ENCODE data around the gene SNAPC4.
"Not testable (repeated sequence)": the region's sequence is repeated elsewhere in the genome, so short reads cannot be mapped to it uniquely, and the experiment has no call there.

Gene SNAPC4

GRCh38 chr9:136352682-136353081, 47.3 kb downstream of the SNAPC4 start:
- no peak for DNase-seq

GRCh38 chr9:136351868-136352267, 48.1 kb downstream of the SNAPC4 start:
- DNase-seq = not testable (repeated sequence)

- no peak for DNase-seq
Observed at GRCh38 chr9:136351252-136351800, 48.6 kb downstream of the SNAPC4 start.

Data from NCI-H1092 (cell line).